GM23248 (cell line): ENCODE data around the gene AMPH. TPM values are rescaled to one million over a fixed set of nuclear protein-coding genes. Genes with fewer than 3 reads are reported as not detected.

ENCODE experiments used
- DNase-seq: peaks from one replicate; pipeline ENCODE4 v3.0.0-alpha.2; 2015
- H2AFZ ChIP-seq: fragments of 200-600 bp; sonication (generic); 2 replicates; pipeline ENCODE4 v1.6.1; 2016; ENCODE audit warnings: antibody characterized with exemption
- H3F3A ChIP-seq: fragments of 200-600 bp; sonication (generic); 2 replicates; pipeline ENCODE4 v1.6.1; 2016; ENCODE audit warnings: mild to moderate bottlenecking, antibody characterized with exemption, mixed run types; ENCODE audit not compliant: insufficient read depth
- H3K27ac ChIP-seq: fragments of 200-600 bp; sonication (generic); 2 replicates; pipeline ENCODE4 v1.5.1; 2016; ENCODE audit warnings: mild to moderate bottlenecking
- H3K27me3 ChIP-seq: fragments of 200-600 bp; sonication (generic); replicated peaks from 2 replicates; pipeline ENCODE4 v1.6.1; 2016; ENCODE audit warnings: mild to moderate bottlenecking; ENCODE audit not compliant: insufficient read depth
- H3K36me3 ChIP-seq: fragments of 200-600 bp; sonication (generic); 2 replicates; pipeline ENCODE4 v1.6.1; 2016; ENCODE audit warnings: low read depth, mild to moderate bottlenecking
- H3K4me1 ChIP-seq: fragments of 200-600 bp; sonication (generic); 2 replicates; pipeline ENCODE4 v1.6.1; 2016; ENCODE audit warnings: mild to moderate bottlenecking; ENCODE audit not compliant: insufficient read depth
- H3K4me2 ChIP-seq: fragments of 200-600 bp; sonication (generic); one replicate; pipeline ENCODE4 v1.6.1; 2016; ENCODE audit warnings: mild to moderate bottlenecking; ENCODE audit not compliant: unreplicated experiment
- H3K4me3 ChIP-seq: fragments of 200-600 bp; sonication (generic); 2 replicates; pipeline ENCODE4 v1.5.1; 2016; ENCODE audit warnings: mild to moderate bottlenecking
- H3K79me2 ChIP-seq: fragments of 200-600 bp; sonication (generic); 2 replicates; pipeline ENCODE4 v1.6.1; 2016; ENCODE audit warnings: mild to moderate bottlenecking; ENCODE audit not compliant: insufficient read depth
- H3K9ac ChIP-seq: fragments of 200-600 bp; sonication (generic); 2 replicates; pipeline ENCODE4 v1.6.1; 2016; ENCODE audit warnings: mild to moderate bottlenecking
- H3K9me2 ChIP-seq: fragments of 200-600 bp; sonication (generic); 2 replicates; pipeline ENCODE4 v1.6.1; 2016; ENCODE audit warnings: mixed run types, mild to moderate bottlenecking, moderate library complexity; ENCODE audit not compliant: insufficient read depth
- H3K9me3 ChIP-seq: fragments of 200-600 bp; sonication (generic); one replicate; pipeline ENCODE4 v1.6.1; 2017; ENCODE audit warnings: low read depth
- H4K20me1 ChIP-seq: fragments of 200-600 bp; sonication (generic); 2 replicates; pipeline ENCODE4 v1.6.0; 2016; ENCODE audit not compliant: insufficient read depth
- EZH2 ChIP-seq: fragments of 200-600 bp; sonication (generic); IDR thresholded peaks from 2 replicates; pipeline ENCODE4 v1.6.1; 2018; ENCODE audit warnings: antibody characterized with exemption, mild to moderate bottlenecking; ENCODE audit not compliant: insufficient read depth, poor library complexity, severe bottlenecking
- EZH2phosphoT487 ChIP-seq: fragments of 200-600 bp; sonication (generic); IDR thresholded peaks from 2 replicates; pipeline ENCODE4 v1.6.1; 2018; ENCODE audit warnings: antibody characterized with exemption, moderate library complexity, mild to moderate bottlenecking, low read depth; ENCODE audit not compliant: insufficient read depth
- WGBS, 2 experiments: methylation state at CpG; one replicate each; pipeline ENCODE4 v1.1.6; 2015 to 2017; ENCODE audit warnings: low lambda C conversion rate in 2 of 2, low coverage in 1 of 2; ENCODE audit errors: missing lambda C conversion rate in 2 of 2; 5-methylcytosine and 5-hydroxymethylcytosine counted together
- in situ Hi-C: fragments of 300-500 bp; cut with MboI; formaldehyde crosslinking; loops from 2 replicates; pipeline ENCODE4 v1.15.0; 2020
- polyA plus RNA-seq: library from polyadenylated mRNA; unstranded; fragments of >200 nt; fragmentation: Nextera tagmentation; extraction: Ambion mirVana; gene quantifications from 2 replicates; pipeline ENCODE4 v1.2.1, GENCODE V29; 2016
- total RNA-seq: library from RNA; depleted of rRNA; stranded (reverse); fragments of >200 nt; shearing (Covaris generic); gene quantifications from 2 replicates; pipeline ENCODE4 v1.2.3, GENCODE V29; 2014

The AMPH gene
- total and polyA plus RNA-seq, 2 experiments from 2014 or later: 3.1 to 4.9 TPM

DNA sequence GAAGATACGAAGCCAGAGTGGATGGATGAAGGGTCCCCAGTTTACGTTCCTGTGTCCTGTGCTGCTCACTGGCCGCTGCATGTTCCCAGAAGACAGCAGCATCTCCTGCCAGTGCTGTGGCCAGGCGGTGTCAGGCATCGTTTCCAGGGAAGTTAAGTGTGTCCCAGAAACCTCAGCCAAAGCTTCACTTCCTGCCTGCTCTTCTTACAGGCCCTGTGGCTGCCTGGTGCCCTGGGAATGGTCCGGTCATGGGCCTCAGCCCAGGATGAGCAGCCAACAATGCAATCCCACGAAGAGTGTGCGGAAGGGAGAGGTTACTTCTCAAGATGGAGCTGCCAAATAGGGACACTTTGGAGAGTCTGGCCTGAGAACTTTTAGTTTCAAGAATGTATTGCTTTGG, 258.0 kb downstream of the AMPH start:
- no peaks in the 10 kb centered on the region for H3K36me3 ChIP-seq
- H3K27ac ChIP-seq: no peak overlapping the region
- TF ChIP-seq EZH2 (no peak), EZH2phosphoT487 (no peak)
- no peaks in the 10 kb centered on the region for H3K9me2 ChIP-seq
- H3K27me3 ChIP-seq: no peaks in the 10 kb centered on the region
- no peaks in the 10 kb centered on the region for H4K20me1 ChIP-seq
- no peak overlapping the region for H3K9ac ChIP-seq
- no peaks in the 10 kb centered on the region for H3K9me3 ChIP-seq
- H2AFZ ChIP-seq: peak overlapping the region; percentile 78
- no peak overlapping the region for H3K4me2 ChIP-seq
- WGBS, 2 experiments: 31 to 40% methylated on average over 8 of the region's 8 CpGs
- H3K4me1 ChIP-seq: no peaks in the 10 kb centered on the region
- DNase-seq: peak; percentile 36
- H3F3A ChIP-seq: no peaks in the 10 kb centered on the region
- H3K4me3 ChIP-seq: no peak overlapping the region
- in situ Hi-C loops: no loop called here
- no peaks in the 10 kb centered on the region for H3K79me2 ChIP-seq

- H3K4me3 ChIP-seq: no peak overlapping the region
- TF ChIP-seq EZH2phosphoT487 (no peak), EZH2 (no peak)
- no peak for DNase-seq
- in situ Hi-C loops: no loop called here
- no peak overlapping the region for H3K27ac ChIP-seq
- H3K9me3 ChIP-seq: no peaks in the 10 kb centered on the region
- H3F3A ChIP-seq: no peaks in the 10 kb centered on the region
- WGBS, 2 experiments: 91 to 93% methylated on average over 7 of the region's 7 CpGs
- H3K9me2 ChIP-seq: no peaks in the 10 kb centered on the region
- H2AFZ ChIP-seq: no peak overlapping the region
- H3K36me3 ChIP-seq: no peaks in the 10 kb centered on the region
- H4K20me1 ChIP-seq: no peaks in the 10 kb centered on the region
- no peak overlapping the region for H3K4me2 ChIP-seq
- H3K27me3 ChIP-seq: no peaks in the 10 kb centered on the region
- H3K79me2 ChIP-seq: no peaks in the 10 kb centered on the region
- no peaks in the 10 kb centered on the region for H3K4me1 ChIP-seq
- H3K9ac ChIP-seq: no peak overlapping the region
These were observed 258.9 kb downstream of the AMPH start for GRCh38 chr7:38372290-38372689.

DNA sequence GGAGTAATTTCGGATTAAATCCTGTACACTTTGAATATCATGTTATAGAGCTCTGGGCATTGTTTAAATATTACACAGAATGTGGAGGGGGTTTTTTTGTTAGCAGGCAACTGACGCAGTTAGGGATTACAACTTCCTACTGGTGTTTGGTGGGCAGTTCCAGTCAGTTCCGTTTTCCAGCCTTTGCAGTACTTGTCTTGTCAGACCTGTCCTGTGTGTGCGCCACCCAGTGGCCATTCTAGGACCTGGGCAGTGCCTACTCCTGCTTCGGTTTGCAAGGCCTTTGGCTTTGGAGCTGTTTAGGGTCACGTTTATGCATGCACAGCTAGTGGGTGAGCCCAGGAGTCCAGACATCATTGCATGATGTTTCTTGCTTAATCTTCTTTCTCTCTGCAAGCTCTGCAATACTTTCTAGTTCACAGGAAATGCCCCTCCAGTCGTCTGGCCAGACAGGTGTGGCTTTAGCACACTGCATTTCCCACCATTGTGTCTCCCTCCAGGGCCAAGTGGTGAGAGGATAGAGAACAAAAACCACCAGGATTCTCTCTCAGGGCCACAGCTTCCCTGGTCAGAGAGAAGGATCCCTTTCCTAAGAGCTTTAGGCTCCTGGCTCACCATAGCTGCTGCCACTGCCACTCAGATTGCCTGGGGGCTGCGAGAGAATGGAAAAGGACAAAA, 261.2 kb downstream of the AMPH start:
- H3K4me1 ChIP-seq: no peaks in the 10 kb centered on the region
- no peaks in the 10 kb centered on the region for H3K79me2 ChIP-seq
- WGBS, 2 experiments: 36 to 39% methylated on average over 8 of the region's 8 CpGs
- H2AFZ ChIP-seq: peak overlapping the region; percentile 70
- H3K9me2 ChIP-seq: no peaks in the 10 kb centered on the region
- H3K4me3 ChIP-seq: no peak overlapping the region
- TF ChIP-seq EZH2phosphoT487 (no peak), EZH2 (no peak)
- no peak overlapping the region for H3K27ac ChIP-seq
- DNase-seq: peak; percentile 78
- no peaks in the 10 kb centered on the region for H3K9me3 ChIP-seq
- no peak overlapping the region for H3K9ac ChIP-seq
- no peak overlapping the region for H3K4me2 ChIP-seq
- in situ Hi-C loops: no loop called here
- H3F3A ChIP-seq: no peaks in the 10 kb centered on the region
- H3K36me3 ChIP-seq: no peaks in the 10 kb centered on the region
- H3K27me3 ChIP-seq: no peaks in the 10 kb centered on the region
- H4K20me1 ChIP-seq: no peaks in the 10 kb centered on the region

DNA sequence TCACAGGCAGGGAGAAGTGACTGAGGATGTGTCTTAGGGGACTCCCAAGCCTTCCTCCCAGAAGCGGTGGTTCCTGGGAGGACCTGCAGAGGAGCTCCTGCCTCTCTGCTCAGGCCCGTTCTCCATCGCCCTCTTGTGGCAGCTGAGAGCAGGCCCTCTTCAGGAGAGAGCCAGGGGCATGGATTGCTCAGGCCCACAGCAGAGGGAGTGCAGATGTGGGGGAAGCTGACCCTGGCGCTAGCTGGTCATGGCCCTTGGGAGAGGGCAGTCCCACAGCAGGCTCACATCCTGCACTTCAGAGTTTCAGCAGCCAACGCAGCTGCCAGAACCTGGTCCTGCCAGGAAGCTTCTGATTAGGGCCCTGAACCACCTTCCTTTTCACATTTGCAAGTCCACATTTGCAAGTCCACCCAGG, 263.0 kb downstream of the AMPH start:
- H3K27ac ChIP-seq: no peak overlapping the region
- no peak for TF ChIP-seq EZH2phosphoT487
- no peak for TF ChIP-seq EZH2
- no peaks in the 10 kb centered on the region for H4K20me1 ChIP-seq
- in situ Hi-C loops: no loop called here
- H3K79me2 ChIP-seq: no peaks in the 10 kb centered on the region
- no peak overlapping the region for H3K4me3 ChIP-seq
- no peaks in the 10 kb centered on the region for H3K4me1 ChIP-seq
- H3K36me3 ChIP-seq: no peaks in the 10 kb centered on the region
- H3K9me2 ChIP-seq: no peaks in the 10 kb centered on the region
- 23 to 25% methylated on average over 5 of the region's 5 CpGs for WGBS, 2 experiments
- peak; percentile 86 for DNase-seq
- H3K4me2 ChIP-seq: no peak overlapping the region
- H3K9ac ChIP-seq: no peak overlapping the region
- no peaks in the 10 kb centered on the region for H3K9me3 ChIP-seq
- H2AFZ ChIP-seq: 0 out of 2 replicates have a peak overlapping the region, but pooled peaks have one; percentile 47
- H3K27me3 ChIP-seq: no peaks in the 10 kb centered on the region
- no peaks in the 10 kb centered on the region for H3F3A ChIP-seq
